CD4-positive, CD25-positive, alpha-beta regulatory T cell (primary cell): Measurements from ENCODE around the gene SERPINE2. TPM values are rescaled to one million over a fixed set of nuclear protein-coding genes. Genes with fewer than 3 reads are reported as not detected.

Experiments
- ATAC-seq, 2 donors: fragments of 150-1000 bp; cut with Tn5 transposase; one replicate each; pipeline ENCODE4 v1.10.0; 2021; ENCODE audit warnings: low read depth in 2 of 2, moderate number of reproducible peaks in 2 of 2, moderate library complexity in 1 of 2
- DNase-seq, 3 donors: peaks; one replicate each; pipeline versions ENCODE4 v3.0.0 to v3.0.0-alpha.2; 2012 to 2022; ENCODE audit warnings: mixed read lengths in 1 of 3
- H3K27ac ChIP-seq: one replicate; pipeline ENCODE4 v1.7.0; 2013; ENCODE audit warnings: mild to moderate bottlenecking, low read length; ENCODE audit not compliant: insufficient read depth, poor library complexity, severe bottlenecking
- H3K27me3 ChIP-seq: one replicate; pipeline ENCODE4 v1.7.0; 2013; ENCODE audit warnings: low read length; ENCODE audit not compliant: control insufficient read depth, insufficient read depth
- H3K36me3 ChIP-seq: one replicate; pipeline ENCODE4 v1.7.0; 2013; ENCODE audit warnings: mild to moderate bottlenecking, low read length, moderate library complexity; ENCODE audit not compliant: control insufficient read depth, insufficient read depth
- H3K4me1 ChIP-seq: 2 replicates; pipeline ENCODE4 v1.7.0; 2013; ENCODE audit warnings: mild to moderate bottlenecking, low read length; ENCODE audit not compliant: insufficient read depth, control insufficient read depth, poor library complexity, severe bottlenecking
- H3K4me3 ChIP-seq: one replicate; pipeline ENCODE4 v1.7.0; 2013; ENCODE audit warnings: low read depth, mild to moderate bottlenecking, low read length, moderate library complexity
- H3K9me3 ChIP-seq, 2 experiments: 1 replicate in 1 of 2; 2 replicates in 1 of 2; pipeline ENCODE4 v1.7.0; 2013; ENCODE audit warnings: low read length in 2 of 2, mild to moderate bottlenecking in 1 of 2, moderate library complexity in 1 of 2; ENCODE audit not compliant: control insufficient read depth in 2 of 2
- H3K27ac Mint-ChIP-seq, 3 donors: one replicate each; pipeline ENCODE4 v1.8.0; 2020 to 2022; ENCODE audit warnings: mild to moderate bottlenecking in 3 of 3, mixed read lengths in 3 of 3, moderate library complexity in 2 of 3
- H3K27me3 Mint-ChIP-seq: one replicate; pipeline ENCODE4 v1.8.0; 2022; ENCODE audit warnings: mild to moderate bottlenecking, mixed read lengths
- H3K36me3 Mint-ChIP-seq: one replicate; pipeline ENCODE4 v1.8.0; 2020; ENCODE audit warnings: mixed read lengths
- H3K4me1 Mint-ChIP-seq, 4 donors: one replicate each; pipeline ENCODE4 v1.8.0; 2020 to 2022; ENCODE audit warnings: mixed read lengths in 4 of 4, mild to moderate bottlenecking in 1 of 4
- H3K4me3 Mint-ChIP-seq, 4 donors: one replicate each; pipeline ENCODE4 v1.8.0; 2020 to 2022; ENCODE audit warnings: mild to moderate bottlenecking in 4 of 4, mixed read lengths in 4 of 4, moderate library complexity in 3 of 4
- H3K9me3 Mint-ChIP-seq, 7 donors: one replicate each; pipeline ENCODE4 v1.8.0; 2020 to 2022; ENCODE audit warnings: mixed read lengths in 7 of 7, mild to moderate bottlenecking in 3 of 7, moderate library complexity in 2 of 7
- polyA plus RNA-seq, 4 donors: library from polyadenylated mRNA; unstranded; fragments of 300-500 nt; fragmentation: Illumina TruSeq; gene quantifications; one replicate each; pipeline ENCODE4 v1.2.3, GENCODE V29; 2021
- total RNA-seq: library from RNA; stranded (reverse); gene quantifications from one replicate; pipeline ENCODE4 v1.2.3, GENCODE V29; 2022

SERPINE2 gene
- total and polyA plus RNA-seq, 5 donors from 2014 or later, result 0.85 to 1.8 (median 1.5) TPM

DNA sequence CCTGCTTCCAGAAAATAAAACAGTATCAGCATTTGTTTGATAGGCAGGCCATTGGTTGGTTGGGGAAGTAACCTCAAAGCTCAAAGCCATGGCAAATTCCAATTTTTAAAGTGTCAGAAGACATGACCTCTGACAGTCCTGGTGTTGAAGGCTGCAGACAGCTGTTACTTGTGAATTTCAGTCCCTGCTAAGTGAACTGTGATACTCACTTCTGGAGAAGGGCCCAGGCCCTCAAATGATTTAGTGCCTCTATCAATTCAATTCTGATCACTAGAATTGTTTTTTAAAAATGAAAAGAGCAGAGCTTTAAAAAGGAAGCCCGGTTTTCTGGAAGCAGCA lies 58.7 kb downstream of the SERPINE2 start:
- ATAC-seq, result no peak
- no peaks in the 10 kb centered on the region for H3K36me3 Mint-ChIP-seq
- no peaks in the 10 kb centered on the region for H3K9me3 Mint-ChIP-seq

DNA sequence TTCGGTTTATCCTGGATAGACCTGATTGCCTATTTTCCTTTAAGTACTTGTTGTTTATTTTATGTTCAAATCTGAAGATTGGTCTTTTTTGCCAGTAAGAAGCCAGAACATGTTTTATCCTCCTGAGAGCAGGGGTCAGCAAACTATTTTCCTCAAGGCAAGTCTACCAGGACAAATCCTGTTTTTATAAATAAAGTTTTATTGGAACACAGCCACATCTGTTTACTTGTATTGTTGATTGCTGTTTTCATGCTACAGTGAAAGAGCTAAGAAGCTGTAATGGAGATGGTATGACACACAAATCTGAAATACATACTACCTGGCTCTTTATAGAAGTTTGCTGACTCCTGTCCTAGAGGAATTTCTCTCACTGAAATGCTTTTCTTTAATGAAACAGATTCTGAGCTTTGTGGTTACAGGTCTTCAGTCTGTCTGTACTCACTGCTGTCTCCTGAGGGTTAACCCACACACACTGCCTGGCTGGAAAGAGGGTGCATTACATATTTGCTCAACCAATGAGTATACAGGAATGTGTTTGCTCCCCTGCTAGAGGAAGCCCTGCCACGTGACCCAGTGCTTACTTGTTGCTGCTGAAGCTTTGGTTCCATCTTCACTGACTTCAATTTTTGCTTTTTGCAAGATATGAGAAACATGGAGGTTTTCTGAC lies 59.2 kb downstream of the SERPINE2 start:
- H3K4me1 ChIP-seq, result no peaks in the 10 kb centered on the region
- Mint-ChIP-seq H3K9me3 (no peaks in the 10 kb centered on the region), H3K4me3 (no peak overlapping the region), H3K4me1 (no peaks in the 10 kb centered on the region), H3K36me3 (no peaks in the 10 kb centered on the region), H3K27me3 (peaks cover 7% of the 10 kb centered on the region), H3K27ac (no peak overlapping the region)
- no peaks in the 10 kb centered on the region for H3K27me3 ChIP-seq
- no peak overlapping the region for H3K4me3 ChIP-seq
- H3K27ac ChIP-seq, result no peak overlapping the region
- no peaks in the 10 kb centered on the region for H3K36me3 ChIP-seq
- no peaks in the 10 kb centered on the region for H3K9me3 ChIP-seq
- DNase-seq (no peak), ATAC-seq (no peak)

More for the DNA sequence above, 58.7 kb downstream of the SERPINE2 start:
- Mint-ChIP-seq H3K27ac (no peak overlapping the region), H3K4me3 (no peak overlapping the region), H3K27me3 (peaks cover 10% of the 10 kb centered on the region), H3K4me1 (no peaks in the 10 kb centered on the region)
- no peaks in the 10 kb centered on the region for H3K9me3 ChIP-seq
- no peaks in the 10 kb centered on the region for H3K4me1 ChIP-seq
- DNase-seq, result no peak
- no peak overlapping the region for H3K27ac ChIP-seq
- no peaks in the 10 kb centered on the region for H3K27me3 ChIP-seq
- H3K36me3 ChIP-seq, result no peaks in the 10 kb centered on the region
- H3K4me3 ChIP-seq, result no peak overlapping the region

DNA sequence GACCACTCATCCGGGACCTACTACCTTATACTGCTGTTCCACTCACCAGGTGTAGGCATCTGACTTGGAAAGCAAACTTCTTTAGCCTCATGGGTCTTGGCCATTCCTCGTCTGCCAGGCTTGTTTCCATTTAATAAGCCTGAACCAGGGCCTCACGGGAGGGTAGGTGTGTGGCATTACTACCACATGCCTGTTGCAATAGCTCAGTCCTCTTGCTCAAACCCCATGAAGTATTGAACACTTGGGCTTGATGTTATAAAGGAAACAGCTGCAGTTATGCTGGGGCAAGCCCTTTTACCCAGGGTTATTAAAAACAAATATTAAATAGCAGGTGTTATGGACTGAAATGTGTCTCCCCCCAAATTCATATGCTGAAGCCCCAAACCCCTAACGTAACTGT lies 60.6 kb downstream of the SERPINE2 start:
- ATAC-seq (no peak), DNase-seq (no peak)
- Histone ChIP-seq H3K36me3 (no peaks in the 10 kb centered on the region), H3K27ac (no peak overlapping the region), H3K4me3 (no peak overlapping the region), H3K4me1 (no peaks in the 10 kb centered on the region), H3K27me3 (no peaks in the 10 kb centered on the region), H3K9me3 (no peaks in the 10 kb centered on the region)
- Mint-ChIP-seq H3K9me3 (no peaks in the 10 kb centered on the region), H3K27ac (no peak overlapping the region), H3K4me3 (no peak overlapping the region), H3K36me3 (no peaks in the 10 kb centered on the region), H3K4me1 (no peaks in the 10 kb centered on the region), H3K27me3 (peaks cover 4% of the 10 kb centered on the region)

DNA sequence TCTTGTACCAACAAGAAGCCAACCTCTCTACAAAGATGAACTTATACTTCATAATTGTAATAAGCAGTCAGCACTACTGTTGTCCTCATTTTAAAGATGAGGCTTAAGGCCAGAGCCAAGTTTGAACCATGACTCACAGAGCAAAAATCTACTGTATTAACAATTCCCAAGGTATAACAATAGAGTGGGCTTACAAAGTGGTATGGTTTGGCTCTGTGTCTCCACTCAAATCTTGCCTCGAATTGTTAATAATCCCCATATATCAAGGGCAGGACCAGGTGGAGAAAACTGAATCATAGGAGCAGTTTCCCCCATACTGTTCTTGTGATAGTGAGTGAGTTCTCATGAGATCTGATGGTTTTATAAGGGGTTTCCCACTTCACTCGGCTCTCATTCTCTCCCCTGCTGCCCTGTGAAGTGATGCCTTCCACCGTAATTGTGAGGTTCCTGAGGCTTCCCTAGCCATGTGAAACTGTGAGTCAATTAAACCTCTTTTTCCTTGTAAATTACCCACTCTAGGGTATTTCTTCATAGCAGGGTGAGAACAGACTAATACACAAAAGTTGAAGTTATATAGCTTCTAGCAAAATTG lies 62.4 kb downstream of the SERPINE2 start:
- Histone ChIP-seq H3K9me3 (no peaks in the 10 kb centered on the region), H3K27ac (no peak overlapping the region), H3K4me3 (no peak overlapping the region), H3K27me3 (no peaks in the 10 kb centered on the region), H3K4me1 (no peaks in the 10 kb centered on the region), H3K36me3 (no peaks in the 10 kb centered on the region)
- Mint-ChIP-seq H3K9me3 (no peaks in the 10 kb centered on the region), H3K36me3 (no peaks in the 10 kb centered on the region), H3K27me3 (peaks cover 4% of the 10 kb centered on the region), H3K4me3 (no peak overlapping the region), H3K4me1 (no peaks in the 10 kb centered on the region), H3K27ac (no peak overlapping the region)
- ATAC-seq (no peak), DNase-seq (no peak)

DNA sequence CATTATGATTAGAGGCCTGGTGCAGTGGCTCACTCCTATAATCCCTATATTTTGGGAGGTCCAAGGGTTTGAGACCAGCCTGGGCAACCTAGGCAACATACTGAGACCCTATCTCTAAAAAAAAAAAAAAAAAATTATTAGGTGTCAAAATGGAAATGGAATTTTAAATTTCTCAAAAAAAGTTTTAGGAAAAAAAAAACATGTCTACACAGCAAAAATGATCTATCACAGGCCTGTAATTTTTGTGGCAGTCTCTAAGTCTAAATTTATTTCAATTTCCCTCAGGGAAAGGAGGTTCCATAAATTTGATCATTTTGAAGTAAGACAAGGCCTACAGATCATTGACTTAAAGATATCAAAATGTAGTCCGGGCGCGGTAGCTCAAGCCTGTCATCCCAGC lies 65.5 kb downstream of the SERPINE2 start:
- Histone ChIP-seq H3K4me3 (no peak overlapping the region), H3K4me1 (no peaks in the 10 kb centered on the region), H3K27me3 (no peaks in the 10 kb centered on the region), H3K36me3 (peaks cover 3% of the 10 kb centered on the region), H3K9me3 (no peaks in the 10 kb centered on the region), H3K27ac (no peak overlapping the region)
- peaks cover 6% of the 10 kb centered on the region for H3K36me3 Mint-ChIP-seq
- DNase-seq, result no peak
- no peaks in the 10 kb centered on the region for H3K9me3 Mint-ChIP-seq
- no peak overlapping the region for H3K27ac Mint-ChIP-seq
- H3K4me3 Mint-ChIP-seq, result no peak overlapping the region
- peaks cover 4% of the 10 kb centered on the region for H3K27me3 Mint-ChIP-seq
- peaks cover 3 to 6% (median 4%) of the 10 kb centered on the region in 4 donors for H3K4me1 Mint-ChIP-seq
- ATAC-seq, result no peak

DNA sequence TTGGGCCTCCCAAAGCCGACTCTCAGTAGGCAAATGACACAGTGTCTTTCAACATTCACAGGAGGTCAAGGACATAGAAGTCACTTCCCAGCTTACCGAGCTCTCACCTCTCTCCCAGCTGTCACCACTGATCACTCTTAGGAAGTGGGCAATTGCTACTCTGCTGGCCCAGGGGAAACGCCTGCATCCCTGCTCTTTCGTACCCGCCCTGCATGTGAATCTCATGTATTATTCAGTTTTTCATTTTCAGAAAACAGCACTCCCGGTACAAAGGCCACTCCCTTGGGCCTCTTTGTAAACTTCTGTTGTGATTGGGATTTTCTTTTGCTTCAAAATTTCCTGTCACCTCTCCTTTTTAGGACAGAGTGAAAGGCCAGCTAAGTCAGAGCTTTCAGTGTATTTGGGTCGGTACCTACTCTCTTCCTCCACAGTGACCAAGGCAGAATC lies 66.4 kb downstream of the SERPINE2 start:
- H3K36me3 Mint-ChIP-seq, result peaks cover 6% of the 10 kb centered on the region
- Histone ChIP-seq H3K27me3 (no peaks in the 10 kb centered on the region), H3K36me3 (peaks cover 9% of the 10 kb centered on the region), H3K4me1 (no peaks in the 10 kb centered on the region), H3K4me3 (no peak overlapping the region), H3K9me3 (no peaks in the 10 kb centered on the region), H3K27ac (no peak overlapping the region)
- H3K27ac Mint-ChIP-seq, result no peak overlapping the region
- H3K4me3 Mint-ChIP-seq, result no peak overlapping the region
- H3K27me3 Mint-ChIP-seq, result no peaks in the 10 kb centered on the region
- no peak for ATAC-seq
- peaks cover 3 to 6% (median 4%) of the 10 kb centered on the region in 4 donors for H3K4me1 Mint-ChIP-seq
- H3K9me3 Mint-ChIP-seq, result no peaks in the 10 kb centered on the region
- DNase-seq, result no peak

DNA sequence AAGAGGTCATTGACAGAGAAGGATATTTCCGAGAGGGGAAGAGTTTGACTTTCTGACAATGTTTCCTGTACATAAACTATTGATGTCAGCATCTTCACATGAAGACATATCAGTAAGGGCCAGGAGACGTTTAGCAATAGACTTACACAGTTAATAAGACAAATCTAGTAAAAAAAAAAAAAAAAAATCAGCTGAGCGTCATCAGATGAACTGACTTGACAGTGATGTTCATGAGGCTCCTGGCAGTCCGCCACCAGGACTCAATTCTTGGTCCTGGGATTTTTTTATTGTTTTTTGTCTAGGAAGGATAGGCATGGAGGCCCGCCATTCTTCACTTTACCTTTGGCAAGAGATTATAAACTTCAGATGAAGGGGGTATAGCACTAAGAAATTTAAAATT lies 67.4 kb downstream of the SERPINE2 start:
- Histone ChIP-seq H3K27ac (no peak overlapping the region), H3K27me3 (no peaks in the 10 kb centered on the region), H3K36me3 (peaks cover 18% of the 10 kb centered on the region), H3K4me3 (no peak overlapping the region), H3K9me3 (no peaks in the 10 kb centered on the region), H3K4me1 (no peaks in the 10 kb centered on the region)
- Mint-ChIP-seq H3K4me1 (peaks cover 3 to 6% (median 4%) of the 10 kb centered on the region in 4 donors), H3K4me3 (no peak overlapping the region), H3K9me3 (no peaks in the 10 kb centered on the region), H3K36me3 (peaks cover 6% of the 10 kb centered on the region), H3K27ac (no peak overlapping the region), H3K27me3 (no peaks in the 10 kb centered on the region)
- DNase-seq (no peak), ATAC-seq (no peak)
